ENCODE measurements around the gene UBE3A.

UBE3A gene

DNA sequence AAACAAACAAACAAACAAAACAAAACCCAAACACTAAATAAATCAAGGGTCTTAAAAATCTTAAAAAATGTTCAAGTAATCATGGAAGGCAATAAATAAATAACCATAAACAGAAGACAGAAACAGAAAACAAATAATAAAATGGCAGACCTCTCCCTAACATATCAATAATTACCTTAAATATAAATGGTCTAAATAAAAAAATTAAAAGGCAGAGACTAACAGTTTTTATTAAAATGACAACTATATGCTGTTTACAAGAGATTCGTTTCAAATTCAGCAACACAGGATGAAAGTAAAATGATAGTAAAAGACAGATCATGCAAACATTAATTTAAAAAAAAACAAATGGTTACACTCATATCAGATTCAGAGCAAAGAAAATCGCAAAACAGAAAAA lies 91.1 kb downstream of the UBE3A start:
- no peak overlapping the region for H3K9ac ChIP-seq (ENCODE audit: low read length)
- no peaks in the 10 kb centered on the region for H3K4me1 ChIP-seq (ENCODE audit: control insufficient read depth, insufficient read depth, low read depth, low read length)
- peaks cover 7 to 87% of the 10 kb centered on the region in 2 experiments for H3K36me3 ChIP-seq (ENCODE audit: control insufficient read depth in 1 of 2, insufficient read depth in 2 of 2, low read depth in 1 of 2, low read length in 2 of 2)
- H2BK120ac ChIP-seq (ENCODE audit: low read depth, low read length): no peak overlapping the region
- H2AFZ ChIP-seq (ENCODE audit: low read depth, low read length): no peak overlapping the region
- H2BK15ac ChIP-seq (ENCODE audit: low read depth, poor library complexity, severe bottlenecking): no peak overlapping the region
- H3K27me3 ChIP-seq (ENCODE audit: control insufficient read depth in 1 of 2, insufficient read depth in 1 of 2, low read length in 2 of 2): no peaks in the 10 kb centered on the region
- no peak overlapping the region for H2BK5ac ChIP-seq (ENCODE audit: low read depth, low read length, poor library complexity, severe bottlenecking)
- no peak overlapping the region for H3K4me3 ChIP-seq (ENCODE audit: insufficient read depth in 1 of 2, low read depth in 1 of 2, low read length in 2 of 2)
- no peak overlapping the region for H3K27ac ChIP-seq (ENCODE audit: low read length, poor library complexity, severe bottlenecking)
- H3K4ac ChIP-seq (ENCODE audit: low read depth in 1 of 2, low read length in 2 of 2): no peak overlapping the region
- no peak overlapping the region for H2BK12ac ChIP-seq (ENCODE audit: low read length in 2 of 2)
- DNase-seq: no peak
- peaks cover 22% of the 10 kb centered on the region for H3K79me1 ChIP-seq (replicated peaks; ENCODE audit: low read length, poor library complexity, severe bottlenecking)
- H3K9me3 ChIP-seq (ENCODE audit: control insufficient read depth, low read length): peaks cover 20% of the 10 kb centered on the region
- no peak overlapping the region for H3K4me2 ChIP-seq (ENCODE audit: low read length, poor library complexity, severe bottlenecking)
- H3K14ac ChIP-seq (ENCODE audit: low read length in 2 of 2): no peak overlapping the region
- no peak overlapping the region for H3K23ac ChIP-seq (ENCODE audit: low read length in 2 of 2)
- no CpG with 5 or more reads among the region's 2 CpGs for WGBS
- H2AK5ac ChIP-seq (ENCODE audit: low read length, severe bottlenecking): no peak overlapping the region
- H4K8ac ChIP-seq (ENCODE audit: low read length): no peak overlapping the region
- no peak overlapping the region for H3K18ac ChIP-seq (ENCODE audit: low read depth in 1 of 2, low read length in 2 of 2)
- no peak overlapping the region for H4K91ac ChIP-seq (ENCODE audit: low read length)

DNA sequence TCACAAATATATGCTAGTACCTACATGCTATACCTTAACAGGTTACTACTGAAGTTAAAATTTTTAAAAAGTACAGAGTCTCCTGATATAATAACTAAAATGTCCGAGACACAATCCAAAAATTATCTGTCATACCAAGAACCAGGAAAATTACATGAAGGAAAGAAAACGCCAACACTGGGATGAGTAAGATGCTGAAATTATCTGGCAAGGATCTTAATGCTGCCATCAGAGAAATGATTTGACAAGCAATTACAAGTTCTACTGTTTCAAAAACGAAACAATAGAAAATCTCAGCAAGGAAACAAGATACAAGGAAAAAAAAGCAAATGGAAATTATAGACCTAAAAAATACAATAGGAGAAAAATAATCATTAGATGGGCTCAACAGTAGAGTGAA lies 92.5 kb downstream of the UBE3A start:
- peaks cover 23% of the 10 kb centered on the region for H3K79me1 ChIP-seq (replicated peaks; ENCODE audit: low read length, poor library complexity, severe bottlenecking)
- H3K14ac ChIP-seq (ENCODE audit: low read length in 2 of 2): no peak overlapping the region
- H3K9me3 ChIP-seq (ENCODE audit: control insufficient read depth, low read length): peaks cover 20% of the 10 kb centered on the region
- no peaks in the 10 kb centered on the region for H3K4me1 ChIP-seq (ENCODE audit: control insufficient read depth, insufficient read depth, low read depth, low read length)
- no peak overlapping the region for H2BK15ac ChIP-seq (ENCODE audit: low read depth, poor library complexity, severe bottlenecking)
- WGBS: 100% methylated on average over 1 of the region's 3 CpGs
- no peak overlapping the region for H3K27ac ChIP-seq (ENCODE audit: low read length, poor library complexity, severe bottlenecking)
- H3K4ac ChIP-seq (ENCODE audit: low read depth in 1 of 2, low read length in 2 of 2): no peak overlapping the region
- no peak overlapping the region for H3K18ac ChIP-seq (ENCODE audit: low read depth in 1 of 2, low read length in 2 of 2)
- H3K9ac ChIP-seq (ENCODE audit: low read length): no peak overlapping the region
- no peak overlapping the region for H3K23ac ChIP-seq (ENCODE audit: low read length in 2 of 2)
- peaks cover 9 to 84% of the 10 kb centered on the region in 2 experiments for H3K36me3 ChIP-seq (ENCODE audit: control insufficient read depth in 1 of 2, insufficient read depth in 2 of 2, low read depth in 1 of 2, low read length in 2 of 2)
- H4K91ac ChIP-seq (ENCODE audit: low read length): no peak overlapping the region
- no peak overlapping the region for H2BK5ac ChIP-seq (ENCODE audit: low read depth, low read length, poor library complexity, severe bottlenecking)
- peak overlapping the region; percentile 87 for H4K8ac ChIP-seq (ENCODE audit: low read length)
- H2AK5ac ChIP-seq (ENCODE audit: low read length, severe bottlenecking): no peak overlapping the region
- H3K4me2 ChIP-seq (ENCODE audit: low read length, poor library complexity, severe bottlenecking): no peak overlapping the region
- no peaks in the 10 kb centered on the region for H3K27me3 ChIP-seq (ENCODE audit: control insufficient read depth in 1 of 2, insufficient read depth in 1 of 2, low read length in 2 of 2)
- no peak overlapping the region for H2AFZ ChIP-seq (ENCODE audit: low read depth, low read length)
- DNase-seq: no peak
- H2BK120ac ChIP-seq (ENCODE audit: low read depth, low read length): no peak overlapping the region
- no peak overlapping the region for H3K4me3 ChIP-seq (ENCODE audit: insufficient read depth in 1 of 2, low read depth in 1 of 2, low read length in 2 of 2)
- no peak overlapping the region for H2BK12ac ChIP-seq (ENCODE audit: low read length in 2 of 2)

DNA sequence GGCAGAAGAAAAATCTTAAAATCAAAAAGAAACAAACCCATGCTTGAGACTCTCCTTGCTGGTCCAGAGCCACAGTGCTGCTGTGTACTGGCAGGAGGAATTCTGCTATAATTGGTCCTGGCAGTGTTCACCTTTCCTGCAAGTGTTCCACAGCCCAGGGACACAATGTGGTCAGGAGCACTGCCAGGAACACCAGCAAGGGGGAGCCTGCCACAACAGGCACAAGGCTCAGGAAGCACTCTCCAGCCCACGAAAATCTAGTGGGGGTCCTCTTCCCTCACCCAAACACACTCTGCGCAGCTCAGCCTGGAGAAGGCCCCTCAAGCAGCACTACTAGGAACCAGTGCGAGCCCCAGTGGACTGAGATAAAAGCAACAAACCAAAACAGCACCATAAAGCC lies 92.9 kb downstream of the UBE3A start:
- Histone ChIP-seq H4K91ac (ENCODE audit: low read length) (peak overlapping the region; percentile 86), H3K14ac (ENCODE audit: low read length in 2 of 2) (no peak overlapping the region), H3K4ac (ENCODE audit: low read depth in 1 of 2, low read length in 2 of 2) (no peak overlapping the region), H2AK5ac (ENCODE audit: low read length, severe bottlenecking) (no peak overlapping the region), H2BK15ac (ENCODE audit: low read depth, poor library complexity, severe bottlenecking) (no peak overlapping the region), H4K8ac (ENCODE audit: low read length) (peak overlapping the region; percentile 87), H3K9me3 (ENCODE audit: control insufficient read depth, low read length) (peaks cover 20% of the 10 kb centered on the region), H3K18ac (ENCODE audit: low read depth in 1 of 2, low read length in 2 of 2) (no peak overlapping the region), H3K36me3 (ENCODE audit: control insufficient read depth in 1 of 2, insufficient read depth in 2 of 2, low read depth in 1 of 2, low read length in 2 of 2) (peaks cover 9 to 80% of the 10 kb centered on the region in 2 experiments), H2AFZ (ENCODE audit: low read depth, low read length) (no peak overlapping the region), H3K27ac (ENCODE audit: low read length, poor library complexity, severe bottlenecking) (no peak overlapping the region), H3K4me2 (ENCODE audit: low read length, poor library complexity, severe bottlenecking) (no peak overlapping the region), H3K79me1 (replicated peaks; ENCODE audit: low read length, poor library complexity, severe bottlenecking) (peaks cover 23% of the 10 kb centered on the region), H3K23ac (ENCODE audit: low read length in 2 of 2) (no peak overlapping the region), H3K4me1 (ENCODE audit: control insufficient read depth, insufficient read depth, low read depth, low read length) (no peaks in the 10 kb centered on the region), H3K27me3 (ENCODE audit: control insufficient read depth in 1 of 2, insufficient read depth in 1 of 2, low read length in 2 of 2) (no peaks in the 10 kb centered on the region), H3K4me3 (ENCODE audit: insufficient read depth in 1 of 2, low read depth in 1 of 2, low read length in 2 of 2) (no peak overlapping the region), H2BK12ac (ENCODE audit: low read length in 2 of 2) (no peak overlapping the region), H2BK120ac (ENCODE audit: low read depth, low read length) (no peak overlapping the region), H2BK5ac (ENCODE audit: low read depth, low read length, poor library complexity, severe bottlenecking) (no peak overlapping the region), H3K9ac (ENCODE audit: low read length) (no peak overlapping the region)
- 88% methylated on average over 3 of the region's 3 CpGs for WGBS
- DNase-seq: peak; percentile 3

DNA sequence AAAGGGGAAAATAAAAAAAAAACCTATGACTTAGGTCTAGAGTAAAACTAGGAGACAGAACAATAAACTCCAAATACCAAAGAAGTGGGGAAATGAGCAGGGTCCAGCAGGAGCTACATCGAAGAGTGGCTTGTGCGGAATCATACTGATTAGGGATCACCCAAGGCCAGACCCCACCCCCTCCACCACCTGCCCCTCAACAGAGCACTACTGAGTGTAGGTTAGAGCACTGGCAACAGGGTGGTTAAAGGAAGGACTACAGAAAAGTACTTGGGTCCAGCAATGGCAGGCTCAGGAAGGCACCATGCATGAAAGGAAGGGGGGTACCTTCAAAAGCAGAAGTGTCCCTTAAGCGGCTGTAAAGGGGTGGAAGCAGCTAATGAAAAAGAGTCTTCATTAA lies 96.2 kb downstream of the UBE3A start:
- Histone ChIP-seq H2BK12ac (ENCODE audit: low read length in 2 of 2) (no peak overlapping the region), H3K23ac (ENCODE audit: low read length in 2 of 2) (no peak overlapping the region), H2BK5ac (ENCODE audit: low read depth, low read length, poor library complexity, severe bottlenecking) (no peak overlapping the region), H3K79me1 (replicated peaks; ENCODE audit: low read length, poor library complexity, severe bottlenecking) (peaks cover 17% of the 10 kb centered on the region), H3K14ac (ENCODE audit: low read length in 2 of 2) (no peak overlapping the region), H2BK15ac (ENCODE audit: low read depth, poor library complexity, severe bottlenecking) (no peak overlapping the region), H3K4me3 (ENCODE audit: insufficient read depth in 1 of 2, low read depth in 1 of 2, low read length in 2 of 2) (no peak overlapping the region), H3K4me1 (ENCODE audit: control insufficient read depth, insufficient read depth, low read depth, low read length) (no peaks in the 10 kb centered on the region), H3K27ac (ENCODE audit: low read length, poor library complexity, severe bottlenecking) (no peak overlapping the region), H3K4me2 (ENCODE audit: low read length, poor library complexity, severe bottlenecking) (no peak overlapping the region), H2AFZ (ENCODE audit: low read depth, low read length) (no peak overlapping the region), H3K36me3 (ENCODE audit: control insufficient read depth in 1 of 2, insufficient read depth in 2 of 2, low read depth in 1 of 2, low read length in 2 of 2) (peaks cover 9 to 82% of the 10 kb centered on the region in 2 experiments), H4K8ac (ENCODE audit: low read length) (no peak overlapping the region), H4K91ac (ENCODE audit: low read length) (no peak overlapping the region), H3K18ac (ENCODE audit: low read depth in 1 of 2, low read length in 2 of 2) (no peak overlapping the region), H3K27me3 (ENCODE audit: control insufficient read depth in 1 of 2, insufficient read depth in 1 of 2, low read length in 2 of 2) (no peaks in the 10 kb centered on the region), H3K9ac (ENCODE audit: low read length) (no peak overlapping the region), H2AK5ac (ENCODE audit: low read length, severe bottlenecking) (no peak overlapping the region), H3K9me3 (ENCODE audit: control insufficient read depth, low read length) (peaks cover 6% of the 10 kb centered on the region), H3K4ac (ENCODE audit: low read depth in 1 of 2, low read length in 2 of 2) (no peak overlapping the region), H2BK120ac (ENCODE audit: low read depth, low read length) (no peak overlapping the region)
- no peak for DNase-seq
- no CpG with 5 or more reads among the region's 3 CpGs for WGBS

Measured in mesenchymal stem cell (in vitro differentiated cells and primary cell).